Cardiac muscle cell (in vitro differentiated cells and primary cell): ENCODE results near the gene NELFE. TPM values are rescaled to one million over a fixed set of nuclear protein-coding genes. Genes with fewer than 3 reads are reported as not detected.
"Not testable (repeated sequence)": the region's sequence is repeated elsewhere in the genome, so short reads cannot be mapped to it uniquely, and the experiment has no call there.

ENCODE experiments used
- DNase-seq, 2 donors: peaks; one replicate each; pipeline versions ENCODE4 v3.0.0 to v3.0.0-alpha.2; 2010 to 2017; ENCODE audit warnings: low read depth in 1 of 2, low spot score in 1 of 2
- H3K27ac ChIP-seq: fragments of 200-600 bp; sonication (generic); 2 replicates; pipeline ENCODE4 v1.5.1; 2016
- H3K27me3 ChIP-seq: fragments of 200-600 bp; sonication (generic); 2 replicates; pipeline ENCODE4 v1.6.0; 2016; ENCODE audit warnings: control low read depth
- H3K36me3 ChIP-seq: fragments of 200-600 bp; sonication (generic); 2 replicates; pipeline ENCODE4 v1.5.1; 2016; ENCODE audit warnings: control low read depth
- H3K4me1 ChIP-seq: fragments of 200-600 bp; sonication (generic); 2 replicates; pipeline ENCODE4 v1.8.1; 2017; ENCODE audit warnings: low read depth, mild to moderate bottlenecking, mixed run types
- H3K4me3 ChIP-seq: fragments of 200-600 bp; sonication (generic); 2 replicates; pipeline ENCODE4 v1.5.1; 2016; ENCODE audit warnings: mild to moderate bottlenecking
- H3K9me3 ChIP-seq: fragments of 200-600 bp; sonication (generic); 2 replicates; pipeline ENCODE4 v1.5.1; 2017; ENCODE audit warnings: low read depth, mild to moderate bottlenecking, control low read depth
- polyA plus RNA-seq: library from polyadenylated mRNA; unstranded; fragments of >200 nt; fragmentation: Nextera tagmentation; extraction: Ambion mirVana; gene quantifications from 2 replicates; pipeline ENCODE4 v1.2.1, GENCODE V29; 2016
- total RNA-seq: library from RNA; depleted of rRNA; stranded (reverse); fragments of >200 nt; gene quantifications from 2 replicates; pipeline ENCODE4 v1.2.3, GENCODE V29; 2016
- TF ChIP-seq, protein P1 (sequence below): IDR thresholded peaks from 2 replicates; pipeline ENCODE4 v1.5.1; 2012; ENCODE audit warnings: low read depth, mild to moderate bottlenecking, low read length

NELFE gene
- total and polyA plus RNA-seq, 2 experiments from 2014 or later, result 146 to 186 TPM

DNA sequence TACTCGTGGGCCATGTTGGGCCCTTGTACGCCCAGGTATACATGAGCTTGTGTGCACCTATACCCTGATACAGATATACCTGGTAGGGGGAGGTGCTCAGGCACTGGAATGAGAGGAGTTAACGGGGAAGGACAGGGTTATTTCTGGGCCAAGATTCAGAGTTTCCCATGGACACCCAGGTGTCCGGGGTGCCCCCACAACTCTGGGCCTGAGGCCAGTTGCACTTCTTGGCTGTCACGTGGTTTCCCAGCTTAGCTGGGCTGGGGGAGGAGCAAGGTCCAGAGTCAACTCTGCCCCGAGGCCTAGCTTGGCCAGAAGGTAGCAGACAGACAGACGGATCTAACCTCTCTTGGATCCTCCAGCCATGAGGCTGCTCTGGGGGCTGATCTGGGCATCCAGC is 23.0 kb upstream of the NELFE start, which contains the start of gene C4A:
Gene C4A, plus strand, starts transcription at position 314 of the 400 bp plus-strand sequence. Its CDS starts 51 bp downstream, at position 365.
- H3K4me1 ChIP-seq, H3K4me3 ChIP-seq, H3K36me3 ChIP-seq, H3K9me3 ChIP-seq, H3K27me3 ChIP-seq, H3K27ac ChIP-seq, DNase-seq: not testable (repeated sequence)

DNA sequence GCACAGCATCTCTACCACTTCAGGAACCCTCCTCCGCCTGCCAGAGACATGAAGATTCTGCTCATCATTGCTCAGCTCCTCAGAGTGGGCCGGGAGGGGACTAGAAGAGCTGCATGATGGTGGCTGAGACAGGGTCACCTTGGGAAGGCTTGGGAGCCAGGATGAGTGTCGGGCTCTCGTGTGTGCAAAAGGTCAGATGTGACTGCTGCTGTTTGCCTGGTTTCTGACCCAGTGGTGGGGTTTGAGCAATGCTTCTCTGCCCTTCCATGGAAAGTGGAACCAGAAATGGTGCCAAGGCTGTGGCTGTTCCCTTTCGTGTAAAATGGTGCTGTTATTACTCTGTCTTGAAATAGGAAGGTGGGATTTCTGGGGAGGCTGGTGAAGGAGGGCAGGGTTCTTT is 22.2 kb upstream of the NELFE start:
- H3K9me3 ChIP-seq, H3K4me1 ChIP-seq, H3K27ac ChIP-seq, DNase-seq, H3K27me3 ChIP-seq, H3K36me3 ChIP-seq, H3K4me3 ChIP-seq: not testable (repeated sequence)

DNA sequence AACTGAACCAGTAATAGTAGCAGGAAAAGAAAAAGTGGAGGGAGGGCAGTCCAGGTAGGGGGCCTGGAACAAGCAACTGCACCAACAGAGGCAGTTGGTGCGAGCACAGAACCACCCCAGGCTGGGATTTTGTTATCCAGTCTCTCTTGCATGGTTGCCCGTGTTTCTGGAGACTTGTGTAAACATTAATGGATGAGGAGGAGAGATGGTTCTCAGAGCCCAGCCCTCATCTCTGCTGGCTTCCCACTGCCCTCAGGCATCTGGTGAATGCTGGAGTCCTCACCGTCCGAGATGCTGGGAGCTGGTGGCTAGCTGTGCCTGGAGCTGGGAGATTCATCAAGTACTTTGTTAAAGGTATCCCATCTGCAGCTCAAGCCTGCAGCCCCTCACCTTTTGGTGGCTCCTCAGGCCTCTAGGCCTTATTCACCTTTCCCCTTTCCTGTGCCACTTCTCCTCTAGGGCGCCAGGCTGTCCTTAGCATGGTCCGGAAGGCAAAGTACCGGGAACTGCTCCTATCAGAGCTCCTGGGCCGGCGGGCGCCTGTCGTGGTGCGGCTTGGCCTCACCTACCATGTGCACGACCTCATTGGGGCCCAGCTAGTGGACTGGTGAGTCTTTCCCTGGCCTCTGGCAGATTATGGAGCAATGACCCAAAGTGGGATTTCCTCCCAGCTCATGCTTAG is 21.6 kb upstream of the NELFE start:
- DNase-seq, H3K9me3 ChIP-seq, H3K27me3 ChIP-seq, H3K36me3 ChIP-seq, H3K4me1 ChIP-seq, H3K4me3 ChIP-seq, H3K27ac ChIP-seq: not testable (repeated sequence)

DNA sequence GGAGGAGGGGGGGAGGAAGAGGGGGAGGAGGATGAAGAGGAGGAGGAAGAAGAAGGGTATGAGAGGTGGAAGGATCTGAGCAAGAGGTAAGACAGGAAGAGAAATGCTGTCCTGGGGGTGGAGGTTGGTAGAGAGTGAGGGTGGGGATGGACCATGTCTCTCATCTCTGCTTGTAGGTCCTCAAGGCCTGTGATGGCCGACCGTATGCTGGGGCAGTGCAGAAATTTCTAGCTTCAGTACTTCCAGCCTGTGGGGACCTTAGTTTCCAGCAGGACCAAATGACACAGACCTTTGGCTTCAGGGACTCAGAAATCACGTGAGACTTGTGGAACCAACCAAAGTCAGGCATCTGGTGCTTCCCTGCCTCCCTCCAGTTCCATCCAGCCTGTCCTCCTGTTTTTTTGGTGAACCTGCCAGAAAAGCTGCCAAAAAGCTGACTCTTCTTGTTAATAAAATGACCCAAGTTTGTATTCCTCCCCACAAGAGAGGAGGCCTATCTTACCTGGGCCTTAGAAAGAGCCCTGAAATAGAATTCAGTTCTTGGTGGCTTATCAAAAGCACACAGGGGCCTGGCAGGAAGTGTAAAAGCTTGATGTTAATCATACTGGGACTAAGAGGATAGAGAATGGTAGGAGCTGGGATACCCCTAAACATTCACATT is 20.6 kb upstream of the NELFE start:
- no peak overlapping the region for H3K27ac ChIP-seq
- TF ChIP-seq, protein P1, sequence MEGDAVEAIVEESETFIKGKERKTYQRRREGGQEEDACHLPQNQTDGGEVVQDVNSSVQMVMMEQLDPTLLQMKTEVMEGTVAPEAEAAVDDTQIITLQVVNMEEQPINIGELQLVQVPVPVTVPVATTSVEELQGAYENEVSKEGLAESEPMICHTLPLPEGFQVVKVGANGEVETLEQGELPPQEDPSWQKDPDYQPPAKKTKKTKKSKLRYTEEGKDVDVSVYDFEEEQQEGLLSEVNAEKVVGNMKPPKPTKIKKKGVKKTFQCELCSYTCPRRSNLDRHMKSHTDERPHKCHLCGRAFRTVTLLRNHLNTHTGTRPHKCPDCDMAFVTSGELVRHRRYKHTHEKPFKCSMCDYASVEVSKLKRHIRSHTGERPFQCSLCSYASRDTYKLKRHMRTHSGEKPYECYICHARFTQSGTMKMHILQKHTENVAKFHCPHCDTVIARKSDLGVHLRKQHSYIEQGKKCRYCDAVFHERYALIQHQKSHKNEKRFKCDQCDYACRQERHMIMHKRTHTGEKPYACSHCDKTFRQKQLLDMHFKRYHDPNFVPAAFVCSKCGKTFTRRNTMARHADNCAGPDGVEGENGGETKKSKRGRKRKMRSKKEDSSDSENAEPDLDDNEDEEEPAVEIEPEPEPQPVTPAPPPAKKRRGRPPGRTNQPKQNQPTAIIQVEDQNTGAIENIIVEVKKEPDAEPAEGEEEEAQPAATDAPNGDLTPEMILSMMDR, result no peak
- H3K36me3 ChIP-seq, result peaks cover 4% of the 10 kb centered on the region
- no peaks in the 10 kb centered on the region for H3K4me1 ChIP-seq
- H3K9me3 ChIP-seq, result no peaks in the 10 kb centered on the region
- no peaks in the 10 kb centered on the region for H3K27me3 ChIP-seq
- DNase-seq, result no peak
- no peak overlapping the region for H3K4me3 ChIP-seq

DNA sequence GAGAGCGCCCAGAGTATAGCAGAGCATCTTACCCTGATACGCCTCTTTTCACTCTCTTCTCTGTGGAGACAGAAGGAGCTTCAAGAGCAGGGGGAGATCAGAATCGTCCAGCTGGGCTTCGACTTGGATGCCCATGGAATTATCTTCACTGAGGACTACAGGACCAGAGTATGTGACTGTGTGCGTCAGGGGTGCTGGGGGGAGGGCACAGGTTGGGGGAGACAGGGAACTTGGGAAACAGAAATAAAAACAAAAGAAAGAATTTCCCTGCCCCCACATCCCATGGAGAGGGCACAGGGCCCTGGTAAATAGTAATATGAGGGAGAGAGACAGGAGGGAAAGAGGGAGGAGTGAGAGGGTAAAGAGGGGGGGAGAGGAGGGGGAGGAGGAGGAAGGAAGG is 20.1 kb upstream of the NELFE start:
- H3K9me3 ChIP-seq, result no peaks in the 10 kb centered on the region
- TF ChIP-seq, protein P1, result no peak
- H3K36me3 ChIP-seq, result peaks cover 4% of the 10 kb centered on the region

DNA sequence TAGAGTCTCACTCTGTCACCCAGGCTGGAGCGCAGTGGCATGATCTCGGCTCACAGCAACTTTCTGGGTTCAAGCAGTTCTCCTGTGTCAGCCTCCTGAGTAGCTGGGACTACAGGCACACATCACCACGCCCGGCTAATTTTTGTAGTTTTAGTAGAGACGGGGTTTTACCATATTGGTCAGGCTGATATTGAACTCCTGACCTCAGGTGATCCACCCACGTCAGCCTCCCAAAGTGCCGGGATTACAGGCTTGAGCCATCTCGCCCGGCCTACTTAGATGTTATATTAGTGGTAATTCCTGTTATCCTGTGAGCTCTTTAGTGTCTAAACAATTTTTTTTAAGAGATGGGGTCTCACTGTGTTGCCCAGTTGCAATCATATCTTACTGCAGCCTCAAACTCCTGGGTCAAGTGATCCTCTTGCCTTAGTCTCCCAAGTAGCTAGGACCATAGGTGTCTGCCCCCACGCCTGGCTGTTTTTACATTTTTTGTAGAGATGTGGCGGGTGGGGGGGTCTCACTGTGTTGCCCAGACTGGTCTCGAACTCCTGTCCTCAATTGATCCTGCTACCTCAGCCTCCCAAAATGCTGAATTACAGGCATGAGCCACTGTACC is 19.2 kb upstream of the NELFE start:
- no peak overlapping the region for H3K4me3 ChIP-seq
- TF ChIP-seq, protein P1, result no peak
- peaks cover 4% of the 10 kb centered on the region for H3K4me1 ChIP-seq
- no peaks in the 10 kb centered on the region for H3K27me3 ChIP-seq
- H3K36me3 ChIP-seq, result peaks cover 4% of the 10 kb centered on the region
- no peak for DNase-seq
- no peaks in the 10 kb centered on the region for H3K9me3 ChIP-seq
- H3K27ac ChIP-seq, result no peak overlapping the region

More for the DNA sequence above, 20.1 kb upstream of the NELFE start:
- no peak for DNase-seq
- Histone ChIP-seq H3K27ac (no peak overlapping the region), H3K4me3 (no peak overlapping the region), H3K4me1 (no peaks in the 10 kb centered on the region), H3K27me3 (no peaks in the 10 kb centered on the region)

DNA sequence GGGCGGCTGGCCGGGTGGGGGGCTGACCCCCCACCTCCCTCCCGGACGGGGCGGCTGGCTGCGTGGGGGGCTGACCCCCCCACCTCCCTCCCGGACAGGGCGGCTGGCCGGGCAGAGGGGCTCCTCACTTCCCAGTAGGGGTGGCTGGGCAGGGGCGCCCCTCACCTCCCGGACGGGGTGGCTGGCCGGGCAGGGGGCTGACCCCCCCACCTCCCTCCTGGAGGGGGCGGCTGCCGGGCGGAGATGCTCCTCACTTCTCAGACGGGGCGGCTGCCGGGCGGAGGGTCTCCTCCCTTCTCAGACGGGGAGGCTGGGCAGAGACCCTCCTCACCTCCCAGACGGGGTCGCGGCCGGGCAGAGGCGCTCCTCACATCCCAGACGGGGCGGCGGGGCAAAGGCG is 17.3 kb upstream of the NELFE start:
- H3K4me1 ChIP-seq, H3K27me3 ChIP-seq, DNase-seq, H3K9me3 ChIP-seq, H3K4me3 ChIP-seq, H3K36me3 ChIP-seq, H3K27ac ChIP-seq: not testable (repeated sequence)
